ENCODE results near the gene SDF4. TPM values are rescaled to one million over a fixed set of nuclear protein-coding genes. Genes with fewer than 3 reads are reported as not detected.
"Not testable (repeated sequence)": the region's sequence is repeated elsewhere in the genome, so short reads cannot be mapped to it uniquely, and the experiment has no call there.

Gene SDF4
- total RNA-seq, 1 experiment from 2014 or later, result 154 TPM

GRCh38 chr1:1203561-1204424, 28.0 kb downstream of the SDF4 start:
- H3K4me3 ChIP-seq, result no peak overlapping the region
- no peaks in the 10 kb centered on the region for H3K9me3 ChIP-seq (replicated peaks)
- DNase-seq (ENCODE audit: low read depth in 1 of 2, low spot score in 2 of 2), result no peak
- peaks cover 3% of the 10 kb centered on the region; the same call in 1 of the 2 replicates for H3K27me3 ChIP-seq (replicated peaks)
- no peaks in the 10 kb centered on the region for H3K36me3 ChIP-seq
- no peak overlapping the region for H3K27ac ChIP-seq
- peaks cover 16% of the 10 kb centered on the region for H3K4me1 ChIP-seq (replicated peaks)

- Histone ChIP-seq H3K4me3 (no peak overlapping the region), H3K27ac (no peak overlapping the region), H3K4me1 (replicated peaks) (peaks cover 8% of the 10 kb centered on the region), H3K9me3 (replicated peaks) (no peaks in the 10 kb centered on the region), H3K36me3 (no peaks in the 10 kb centered on the region), H3K27me3 (replicated peaks) (peaks cover 3% of the 10 kb centered on the region; the same call in 1 of the 2 replicates)
- DNase-seq (ENCODE audit: low read depth in 1 of 2, low spot score in 2 of 2), result no peak
These were observed 28.8 kb downstream of the SDF4 start for GRCh38 chr1:1202831-1203560.

- H3K4me3 ChIP-seq, result peak overlapping the region; percentile 29
- peaks cover 3% of the 10 kb centered on the region; the same call in 1 of the 2 replicates for H3K27me3 ChIP-seq (replicated peaks)
- no peak overlapping the region for H3K27ac ChIP-seq
- peaks cover 3% of the 10 kb centered on the region; the same call in 1 of the 2 replicates for H3K4me1 ChIP-seq (replicated peaks)
- no peak for DNase-seq (ENCODE audit: low read depth in 1 of 2, low spot score in 2 of 2)
- no peaks in the 10 kb centered on the region for H3K9me3 ChIP-seq (replicated peaks)
- H3K36me3 ChIP-seq, result no peaks in the 10 kb centered on the region
These were observed 30.7 kb downstream of the SDF4 start for GRCh38 chr1:1200876-1201810.

GRCh38 chr1:1199961-1200875, 31.6 kb downstream of the SDF4 start:
- no peaks in the 10 kb centered on the region for H3K36me3 ChIP-seq
- no peak overlapping the region for H3K27ac ChIP-seq
- H3K4me3 ChIP-seq, result no peak overlapping the region
- H3K9me3 ChIP-seq (replicated peaks), result no peaks in the 10 kb centered on the region
- DNase-seq (ENCODE audit: low read depth in 1 of 2, low spot score in 2 of 2), result no peak
- peaks cover 3% of the 10 kb centered on the region; the same call in 1 of the 2 replicates for H3K27me3 ChIP-seq (replicated peaks)
- peaks cover 3% of the 10 kb centered on the region; the same call in 1 of the 2 replicates for H3K4me1 ChIP-seq (replicated peaks)

GRCh38 chr1:1199141-1199960, 32.5 kb downstream of the SDF4 start:
- peaks cover 3% of the 10 kb centered on the region; the same call in 1 of the 2 replicates for H3K4me1 ChIP-seq (replicated peaks)

GRCh38 chr1:1198423-1199140, 33.2 kb downstream of the SDF4 start:
- H3K9me3 ChIP-seq (replicated peaks), result peaks cover 3% of the 10 kb centered on the region; the same call in 1 of the 2 replicates
- H3K27me3 ChIP-seq (replicated peaks), result peaks cover 3% of the 10 kb centered on the region; the same call in 1 of the 2 replicates
- no peak for DNase-seq (ENCODE audit: low read depth in 1 of 2, low spot score in 2 of 2)

More at GRCh38 chr1:1199141-1199960, 32.5 kb downstream of the SDF4 start:
- Histone ChIP-seq H3K4me3 (no peak overlapping the region), H3K9me3 (replicated peaks) (no peaks in the 10 kb centered on the region; the same call in 1 of the 2 replicates), H3K36me3 (no peaks in the 10 kb centered on the region), H3K27ac (no peak overlapping the region), H3K27me3 (replicated peaks) (peaks cover 3% of the 10 kb centered on the region; the same call in 1 of the 2 replicates)
- DNase-seq (ENCODE audit: low read depth in 1 of 2, low spot score in 2 of 2), result no peak

GRCh38 chr1:1197551-1198422, 34.0 kb downstream of the SDF4 start:
- Histone ChIP-seq H3K9me3 (replicated peaks) (peaks cover 3% of the 10 kb centered on the region; the same call in 1 of the 2 replicates), H3K27ac (no peak overlapping the region), H3K4me1 (replicated peaks) (peaks cover 3% of the 10 kb centered on the region; the same call in 1 of the 2 replicates), H3K4me3 (no peak overlapping the region), H3K36me3 (no peaks in the 10 kb centered on the region), H3K27me3 (replicated peaks) (peaks cover 3% of the 10 kb centered on the region; the same call in 1 of the 2 replicates)
- no peak for DNase-seq (ENCODE audit: low read depth in 1 of 2, low spot score in 2 of 2)

More at GRCh38 chr1:1198423-1199140, 33.2 kb downstream of the SDF4 start:
- Histone ChIP-seq H3K4me3 (no peak overlapping the region), H3K4me1 (replicated peaks) (peaks cover 3% of the 10 kb centered on the region; the same call in 1 of the 2 replicates), H3K27ac (no peak overlapping the region), H3K36me3 (no peaks in the 10 kb centered on the region)

- DNase-seq (ENCODE audit: low read depth in 1 of 2, low spot score in 2 of 2), result no peak
- H3K27ac ChIP-seq, result no peak overlapping the region
- no peak overlapping the region for H3K4me3 ChIP-seq
- peaks cover 3% of the 10 kb centered on the region; the same call in 1 of the 2 replicates for H3K9me3 ChIP-seq (replicated peaks)
- no peaks in the 10 kb centered on the region for H3K36me3 ChIP-seq
- peaks cover 3% of the 10 kb centered on the region; the same call in 1 of the 2 replicates for H3K27me3 ChIP-seq (replicated peaks)
- H3K4me1 ChIP-seq (replicated peaks), result peaks cover 3% of the 10 kb centered on the region; the same call in 1 of the 2 replicates
These were observed 34.7 kb downstream of the SDF4 start for GRCh38 chr1:1197188-1197500.

GRCh38 chr1:1196431-1197187, 35.2 kb downstream of the SDF4 start:
- Histone ChIP-seq H3K36me3 (no peaks in the 10 kb centered on the region), H3K27me3 (replicated peaks) (peaks cover 3% of the 10 kb centered on the region; the same call in 1 of the 2 replicates), H3K27ac (no peak overlapping the region), H3K9me3 (replicated peaks) (peaks cover 3% of the 10 kb centered on the region; the same call in 1 of the 2 replicates), H3K4me1 (replicated peaks) (peaks cover 3% of the 10 kb centered on the region; the same call in 1 of the 2 replicates), H3K4me3 (no peak overlapping the region)
- no peak for DNase-seq (ENCODE audit: low read depth in 1 of 2, low spot score in 2 of 2)

GRCh38 chr1:1195726-1196125, 36.1 kb downstream of the SDF4 start:
- not testable (repeated sequence) for H3K27me3 ChIP-seq (replicated peaks); H3K4me3 ChIP-seq; H3K4me1 ChIP-seq (replicated peaks); H3K27ac ChIP-seq; H3K9me3 ChIP-seq (replicated peaks); DNase-seq (ENCODE audit: low read depth in 1 of 2, low spot score in 2 of 2); H3K36me3 ChIP-seq

All from SJSA1 (cell line).